Upper lobe of left lung (tissue), 6 donors: ENCODE measurements around the gene PRR5L. TPM values are rescaled to one million over a fixed set of nuclear protein-coding genes. Genes with fewer than 3 reads are reported as not detected.

Experiments used
- ATAC-seq, 2 donors: fragments of 200-7000 bp; cut with Tn5 transposase; one replicate each; pipeline ENCODE4 v1.9.1; 2022; ENCODE audit warnings: mild to moderate bottlenecking in 2 of 2, moderate library complexity in 2 of 2; ENCODE audit not compliant: low FRiP score in 2 of 2
- DNase-seq, 2 donors: peaks; one replicate each; pipeline ENCODE4 v3.0.0-alpha.2; 2019 to 2020
- H3K27ac ChIP-seq, 4 donors: fragments of 200-600 bp; sonication (generic); one replicate each; pipeline ENCODE4 v1.5.1; 2016 to 2019
- H3K27me3 ChIP-seq, 4 donors: fragments of 200-600 bp; sonication (generic); one replicate each; pipeline ENCODE4 v1.5.1; 2017 to 2019
- H3K36me3 ChIP-seq, 4 donors: fragments of 200-600 bp; sonication (generic); one replicate each; pipeline ENCODE4 v1.5.1; 2016 to 2019
- H3K4me1 ChIP-seq, 4 donors: fragments of 200-600 bp; sonication (generic); one replicate each; pipeline ENCODE4 v1.5.1; 2018 to 2019
- H3K4me3 ChIP-seq, 4 donors: fragments of 200-600 bp; sonication (generic); one replicate each; pipeline ENCODE4 v1.5.1; 2017 to 2019; ENCODE audit warnings: mild to moderate bottlenecking in 2 of 4, moderate library complexity in 1 of 4
- H3K9me3 ChIP-seq, 4 donors: fragments of 200-600 bp; sonication (generic); one replicate each; pipeline ENCODE4 v1.5.1; 2018 to 2019
- EP300 ChIP-seq, 4 donors: sonication (generic); formaldehyde crosslinking; IDR thresholded peaks; one replicate each; pipeline ENCODE4 v1.5.1; 2017; ENCODE audit warnings: antibody characterized with exemption in 4 of 4, control low read depth in 2 of 4
- POLR2A ChIP-seq, 4 donors: fragments of 450-650 bp; IDR thresholded peaks; one replicate each; pipeline ENCODE4 v1.5.1; 2016 to 2017; ENCODE audit warnings: antibody characterized with exemption in 4 of 4, mild to moderate bottlenecking in 2 of 4
- POLR2AphosphoS5 ChIP-seq, 2 donors: sonication (generic); formaldehyde crosslinking; IDR thresholded peaks; one replicate each; pipeline ENCODE4 v1.5.1; 2017; ENCODE audit warnings: antibody characterized with exemption in 2 of 2
- WGBS, 2 donors: methylation state at CpG; one replicate each; pipeline ENCODE4 v1.1.5; 2017 to 2018; 5-methylcytosine and 5-hydroxymethylcytosine counted together
- total RNA-seq, 6 donors: library from RNA; depleted of rRNA in 4 of 6; stranded (reverse); fragments of >200 nt in 4 of 6; gene quantifications; one replicate each; pipeline versions ENCODE4 v1.1.0 to v1.2.1, GENCODE V29; 2016 to 2021
- TF ChIP-seq, protein P1 (sequence below), 6 experiments: fragments of 450-650 bp in 4 of 6; fragments of 200-600 bp in 2 of 6; sonication (generic) in 2 of 6; IDR thresholded peaks; one replicate each; pipeline ENCODE4 v1.5.1; 2016 to 2019; ENCODE audit warnings: antibody characterized with exemption in 6 of 6
- donor health status: DM: no; HTN: no; CAD: no; lungs with moderate emphysema.
- donor health status: DM: no; HTN: yes; CAD: no; lungs with severe emphysema.

The PRR5L gene
- total RNA-seq, 6 donors from 2014 or later, result 18.9 to 40.5 (median 27.6) TPM

- H3K9me3 ChIP-seq, result no peaks in the 10 kb centered on the region
- H3K4me3 ChIP-seq, result no peak overlapping the region
- no peaks in the 10 kb centered on the region for H3K27me3 ChIP-seq
- H3K27ac ChIP-seq, result peak overlapping the region; percentile 60 to 82 (median 74)
- peak; percentile 37 to 73 for DNase-seq
- peaks cover 12 to 25% (median 19%) of the 10 kb centered on the region in 4 donors for H3K4me1 ChIP-seq
- H3K36me3 ChIP-seq, result peaks cover 0 to 10% (median 2%) of the 10 kb centered on the region in 4 donors
- TF ChIP-seq EP300 (IDR thresholded peaks at IDR 0.05) (peak in 1 of 4 donors; percentile 2), POLR2AphosphoS5 (IDR thresholded peaks at IDR 0.05) (peak in 1 of 2 donors; percentile 58)
- TF ChIP-seq, protein P1, sequence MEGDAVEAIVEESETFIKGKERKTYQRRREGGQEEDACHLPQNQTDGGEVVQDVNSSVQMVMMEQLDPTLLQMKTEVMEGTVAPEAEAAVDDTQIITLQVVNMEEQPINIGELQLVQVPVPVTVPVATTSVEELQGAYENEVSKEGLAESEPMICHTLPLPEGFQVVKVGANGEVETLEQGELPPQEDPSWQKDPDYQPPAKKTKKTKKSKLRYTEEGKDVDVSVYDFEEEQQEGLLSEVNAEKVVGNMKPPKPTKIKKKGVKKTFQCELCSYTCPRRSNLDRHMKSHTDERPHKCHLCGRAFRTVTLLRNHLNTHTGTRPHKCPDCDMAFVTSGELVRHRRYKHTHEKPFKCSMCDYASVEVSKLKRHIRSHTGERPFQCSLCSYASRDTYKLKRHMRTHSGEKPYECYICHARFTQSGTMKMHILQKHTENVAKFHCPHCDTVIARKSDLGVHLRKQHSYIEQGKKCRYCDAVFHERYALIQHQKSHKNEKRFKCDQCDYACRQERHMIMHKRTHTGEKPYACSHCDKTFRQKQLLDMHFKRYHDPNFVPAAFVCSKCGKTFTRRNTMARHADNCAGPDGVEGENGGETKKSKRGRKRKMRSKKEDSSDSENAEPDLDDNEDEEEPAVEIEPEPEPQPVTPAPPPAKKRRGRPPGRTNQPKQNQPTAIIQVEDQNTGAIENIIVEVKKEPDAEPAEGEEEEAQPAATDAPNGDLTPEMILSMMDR (IDR thresholded peaks at IDR 0.05), result no peak
- WGBS, 2 donors, result 67 to 73% methylated on average over 11 of the region's 11 CpGs
- peak; percentile 79 to 92 for ATAC-seq
These were observed 159.6 kb downstream of the PRR5L start for GRCh38 chr11:36455658-36456111.

- no peaks in the 10 kb centered on the region for H3K27me3 ChIP-seq
- 85 to 88% methylated on average over 6 of the region's 6 CpGs for WGBS, 2 donors
- DNase-seq (peak in 1 of 2 donors; percentile 10), ATAC-seq (peak in 1 of 2 donors; percentile 26)
- H3K27ac ChIP-seq, result peak overlapping the region; percentile 53 to 82 (median 74)
- no peak overlapping the region for H3K4me3 ChIP-seq
- TF ChIP-seq POLR2AphosphoS5 (IDR thresholded peaks at IDR 0.05), result no peak
- TF ChIP-seq POLR2A (IDR thresholded peaks at IDR 0.05), result no peak
- peaks cover 0 to 6% (median 2%) of the 10 kb centered on the region in 4 donors for H3K36me3 ChIP-seq
- H3K9me3 ChIP-seq, result no peaks in the 10 kb centered on the region
- H3K4me1 ChIP-seq, result peaks cover 12 to 25% (median 19%) of the 10 kb centered on the region in 4 donors
These were observed 160.1 kb downstream of the PRR5L start for GRCh38 chr11:36456156-36456555.

GRCh38 chr11:36458129-36458915 lies 162.2 kb downstream of the PRR5L start:
- peaks cover 12 to 15% (median 15%) of the 10 kb centered on the region in 4 donors for H3K4me1 ChIP-seq
- no peak overlapping the region for H3K4me3 ChIP-seq
- DNase-seq, result peak in 1 of 2 donors; percentile 82
- no peaks in the 10 kb centered on the region for H3K27me3 ChIP-seq
- WGBS, 2 donors, result 73 to 77% methylated on average over 8 of the region's 8 CpGs
- H3K27ac ChIP-seq, result no peak overlapping the region
- TF ChIP-seq POLR2AphosphoS5 (IDR thresholded peaks at IDR 0.05), result no peak
- TF ChIP-seq POLR2A (IDR thresholded peaks at IDR 0.05), result no peak
- TF ChIP-seq, protein P1 (IDR thresholded peaks at IDR 0.05), result no peak
- peak in 1 of 4 donors; percentile 23 for TF ChIP-seq EP300 (IDR thresholded peaks at IDR 0.05)
- ATAC-seq, result peak in 1 of 2 donors; percentile 61
- H3K36me3 ChIP-seq, result peaks cover 0 to 9% (median 0%) of the 10 kb centered on the region in 4 donors
- no peaks in the 10 kb centered on the region for H3K9me3 ChIP-seq

GRCh38 chr11:36459046-36459445 lies 163.0 kb downstream of the PRR5L start:
- no peak overlapping the region for H3K4me3 ChIP-seq
- DNase-seq (no peak), ATAC-seq (no peak)
- whole genome bisulfite sequencing, 2 donors, result 83 to 85% methylated on average over 7 of the region's 7 CpGs
- H3K27me3 ChIP-seq, result no peaks in the 10 kb centered on the region
- H3K27ac ChIP-seq, result no peak overlapping the region
- no peaks in the 10 kb centered on the region for H3K9me3 ChIP-seq
- peaks cover 0 to 9% (median 0%) of the 10 kb centered on the region in 4 donors for H3K36me3 ChIP-seq
- peaks cover 9 to 14% (median 12%) of the 10 kb centered on the region in 4 donors for H3K4me1 ChIP-seq
- TF ChIP-seq POLR2A (IDR thresholded peaks at IDR 0.05), result no peak
- no peak for TF ChIP-seq POLR2AphosphoS5 (IDR thresholded peaks at IDR 0.05)
- no peak for TF ChIP-seq EP300 (IDR thresholded peaks at IDR 0.05)
- TF ChIP-seq, protein P1 (IDR thresholded peaks at IDR 0.05), result no peak

- ATAC-seq, result no peak
- Histone ChIP-seq H3K9me3 (no peaks in the 10 kb centered on the region), H3K27ac (no peak overlapping the region), H3K36me3 (peaks cover 0 to 9% (median 0%) of the 10 kb centered on the region in 4 donors), H3K27me3 (no peaks in the 10 kb centered on the region), H3K4me1 (peaks cover 4 to 14% (median 10%) of the 10 kb centered on the region in 4 donors), H3K4me3 (no peak overlapping the region)
- 77 to 84% methylated on average over 10 of the region's 10 CpGs for WGBS, 2 donors
- TF ChIP-seq, protein P1 (IDR thresholded peaks at IDR 0.05), result no peak
- TF ChIP-seq EP300 (IDR thresholded peaks at IDR 0.05), result no peak
- TF ChIP-seq POLR2A (IDR thresholded peaks at IDR 0.05), result no peak
- DNase-seq, result peak in 1 of 2 donors; percentile 24
These were observed 164.1 kb downstream of the PRR5L start for GRCh38 chr11:36460220-36460619.
